Karpas-422 (cell line): ENCODE measurements around the gene SCYL2. TPM values are rescaled to one million over a fixed set of nuclear protein-coding genes. Genes with fewer than 3 reads are reported as not detected.
A peak's percentile ranks its signal among the peaks of the same experiment; 100 is the strongest.

Experiments
- DNase-seq: peaks from one replicate; pipeline ENCODE4 v3.0.0-alpha.2; 2015
- H2AFZ ChIP-seq: fragments of 200-600 bp; sonication (generic); 2 replicates; pipeline ENCODE4 v1.6.1; 2014; ENCODE audit warnings: antibody characterized with exemption, low read length, mixed read lengths
- H3K27ac ChIP-seq: fragments of 200-600 bp; sonication (generic); 2 replicates; pipeline ENCODE4 v1.5.1; 2014; ENCODE audit warnings: mild to moderate bottlenecking, low read length, moderate library complexity
- H3K27me3 ChIP-seq: fragments of 200-600 bp; sonication (generic); 2 replicates; pipeline ENCODE4 v1.6.1; 2014; ENCODE audit warnings: low read length, mixed read lengths
- H3K36me3 ChIP-seq: fragments of 200-600 bp; sonication (generic); 2 replicates; pipeline ENCODE4 v1.6.1; 2014; ENCODE audit warnings: low read length, mixed read lengths; ENCODE audit not compliant: insufficient read depth
- H3K4me1 ChIP-seq: fragments of 200-600 bp; sonication (generic); 2 replicates; pipeline ENCODE4 v1.6.1; 2014; ENCODE audit warnings: mild to moderate bottlenecking, low read length, mixed read lengths
- H3K4me2 ChIP-seq: fragments of 200-600 bp; sonication (generic); 2 replicates; pipeline ENCODE4 v1.6.1; 2014; ENCODE audit warnings: low read length, low read depth, mild to moderate bottlenecking; ENCODE audit not compliant: poor library complexity, severe bottlenecking
- H3K4me3 ChIP-seq: fragments of 200-600 bp; sonication (generic); 2 replicates; pipeline ENCODE4 v1.5.1; 2014; ENCODE audit warnings: mild to moderate bottlenecking, antibody characterized with exemption, low read length, mixed read lengths
- H3K79me2 ChIP-seq: fragments of 200-600 bp; sonication (generic); 2 replicates; pipeline ENCODE4 v1.6.1; 2014; ENCODE audit warnings: mild to moderate bottlenecking, low read length, mixed read lengths
- H3K9ac ChIP-seq: fragments of 200-600 bp; sonication (generic); 2 replicates; pipeline ENCODE4 v1.6.0; 2014; ENCODE audit warnings: low read length
- H3K9me2 ChIP-seq: fragments of 200-600 bp; sonication (generic), shearing (Covaris generic); replicated peaks from 2 replicates; pipeline ENCODE4 v1.6.0; 2014; ENCODE audit warnings: mild to moderate bottlenecking, low read length, moderate library complexity; ENCODE audit not compliant: insufficient read depth
- H3K9me3 ChIP-seq: fragments of 300-700, 200-600 bp; sonication (generic); 2 replicates; pipeline ENCODE4 v1.6.1; 2014; ENCODE audit warnings: low read length, mixed read lengths
- H4K20me1 ChIP-seq: fragments of 200-600 bp; sonication (generic); 2 replicates; pipeline ENCODE4 v1.6.1; 2014; ENCODE audit warnings: mild to moderate bottlenecking, antibody characterized with exemption, low read length, low read depth; ENCODE audit not compliant: insufficient read depth
- total RNA-seq: library from RNA; depleted of rRNA; stranded (reverse); fragments of >200 nt; shearing (Covaris generic); gene quantifications from 2 replicates; pipeline ENCODE4 v1.2.3, GENCODE V29; 2014; ENCODE audit warnings: low replicate concordance

SCYL2 gene
- total RNA-seq, 1 experiment from 2014 or later = 96.2 TPM

- H3K9me2 ChIP-seq = no peaks in the 10 kb centered on the region
- H3K79me2 ChIP-seq = no peaks in the 10 kb centered on the region
- H3K4me2 ChIP-seq = no peak overlapping the region
- H3K4me3 ChIP-seq = no peak overlapping the region
- H3K4me1 ChIP-seq = no peaks in the 10 kb centered on the region
- H2AFZ ChIP-seq = no peak overlapping the region
- H3K9me3 ChIP-seq = no peaks in the 10 kb centered on the region
- H3K36me3 ChIP-seq = no peaks in the 10 kb centered on the region
- no peak overlapping the region for H3K27ac ChIP-seq
- no peaks in the 10 kb centered on the region for H4K20me1 ChIP-seq
- H3K27me3 ChIP-seq = no peaks in the 10 kb centered on the region
- H3K9ac ChIP-seq = no peak overlapping the region
- DNase-seq = no peak
Measured at GRCh38 chr12:100359248-100359647, 92.3 kb downstream of the SCYL2 start.

- Histone ChIP-seq H3K36me3 (no peaks in the 10 kb centered on the region), H3K9me2 (no peaks in the 10 kb centered on the region), H3K27me3 (no peaks in the 10 kb centered on the region), H3K4me2 (no peak overlapping the region), H3K79me2 (no peaks in the 10 kb centered on the region), H3K9ac (no peak overlapping the region), H3K4me1 (no peaks in the 10 kb centered on the region), H2AFZ (no peak overlapping the region), H3K4me3 (no peak overlapping the region), H3K9me3 (no peaks in the 10 kb centered on the region), H3K27ac (no peak overlapping the region), H4K20me1 (no peaks in the 10 kb centered on the region)
- DNase-seq = no peak
Measured at GRCh38 chr12:100359822-100360221, 92.8 kb downstream of the SCYL2 start.

- no peak overlapping the region for H3K4me2 ChIP-seq
Measured at GRCh38 chr12:100360450-100360849, 93.5 kb downstream of the SCYL2 start.

GRCh38 chr12:100364324-100364723 is 97.3 kb downstream of the SCYL2 start:
- H3K9me2 ChIP-seq = no peaks in the 10 kb centered on the region
- H3K27ac ChIP-seq = no peak overlapping the region
- no peak overlapping the region for H3K4me2 ChIP-seq

More at GRCh38 chr12:100360450-100360849, 93.5 kb downstream of the SCYL2 start:
- no peaks in the 10 kb centered on the region for H3K79me2 ChIP-seq
- no peaks in the 10 kb centered on the region for H3K36me3 ChIP-seq
- H3K27me3 ChIP-seq = no peaks in the 10 kb centered on the region
- no peaks in the 10 kb centered on the region for H3K9me2 ChIP-seq
- no peak overlapping the region for H3K4me3 ChIP-seq
- no peak overlapping the region for H3K9ac ChIP-seq
- no peaks in the 10 kb centered on the region for H3K4me1 ChIP-seq
- H2AFZ ChIP-seq = no peak overlapping the region
- H3K9me3 ChIP-seq = no peaks in the 10 kb centered on the region
- H4K20me1 ChIP-seq = no peaks in the 10 kb centered on the region
- no peak overlapping the region for H3K27ac ChIP-seq
- no peak for DNase-seq

GRCh38 chr12:100365411-100365810 is 98.4 kb downstream of the SCYL2 start:
- no peak overlapping the region for H3K4me2 ChIP-seq
- no peak for DNase-seq
- H3K9me3 ChIP-seq = no peaks in the 10 kb centered on the region
- no peaks in the 10 kb centered on the region for H4K20me1 ChIP-seq
- no peak overlapping the region for H3K4me3 ChIP-seq
- H3K36me3 ChIP-seq = no peaks in the 10 kb centered on the region
- no peak overlapping the region for H2AFZ ChIP-seq
- no peaks in the 10 kb centered on the region for H3K79me2 ChIP-seq
- no peaks in the 10 kb centered on the region for H3K27me3 ChIP-seq
- H3K9me2 ChIP-seq = no peaks in the 10 kb centered on the region
- no peak overlapping the region for H3K9ac ChIP-seq
- no peak overlapping the region for H3K27ac ChIP-seq
- no peaks in the 10 kb centered on the region for H3K4me1 ChIP-seq

More at GRCh38 chr12:100364324-100364723, 97.3 kb downstream of the SCYL2 start:
- Histone ChIP-seq H3K36me3 (no peaks in the 10 kb centered on the region), H3K4me1 (no peaks in the 10 kb centered on the region), H3K4me3 (no peak overlapping the region), H3K27me3 (no peaks in the 10 kb centered on the region), H3K9ac (no peak overlapping the region), H2AFZ (no peak overlapping the region), H3K79me2 (no peaks in the 10 kb centered on the region), H3K9me3 (no peaks in the 10 kb centered on the region), H4K20me1 (no peaks in the 10 kb centered on the region)
- DNase-seq = no peak

- H3K27me3 ChIP-seq = no peaks in the 10 kb centered on the region
- no peaks in the 10 kb centered on the region for H3K4me1 ChIP-seq
- H3K79me2 ChIP-seq = no peaks in the 10 kb centered on the region
- no peaks in the 10 kb centered on the region for H4K20me1 ChIP-seq
- no peaks in the 10 kb centered on the region for H3K9me2 ChIP-seq
- DNase-seq = no peak
- H2AFZ ChIP-seq = no peak overlapping the region
- H3K9me3 ChIP-seq = no peaks in the 10 kb centered on the region
- H3K4me2 ChIP-seq = no peak overlapping the region
- no peaks in the 10 kb centered on the region for H3K36me3 ChIP-seq
- H3K4me3 ChIP-seq = no peak overlapping the region
- no peak overlapping the region for H3K9ac ChIP-seq
- no peak overlapping the region for H3K27ac ChIP-seq
Measured at GRCh38 chr12:100368066-100368465, 101.1 kb downstream of the SCYL2 start.

GRCh38 chr12:100371146-100371545 is 104.2 kb downstream of the SCYL2 start:
- Histone ChIP-seq H3K36me3 (no peaks in the 10 kb centered on the region), H3K4me2 (no peak overlapping the region), H3K4me1 (no peaks in the 10 kb centered on the region), H3K9me3 (no peaks in the 10 kb centered on the region), H2AFZ (no peak overlapping the region), H3K4me3 (no peak overlapping the region), H4K20me1 (no peaks in the 10 kb centered on the region), H3K27ac (no peak overlapping the region), H3K9ac (no peak overlapping the region), H3K79me2 (no peaks in the 10 kb centered on the region), H3K27me3 (no peaks in the 10 kb centered on the region), H3K9me2 (no peaks in the 10 kb centered on the region)
- no peak for DNase-seq

GRCh38 chr12:100372853-100373640 is 106.1 kb downstream of the SCYL2 start:
- Histone ChIP-seq H3K9me2 (no peaks in the 10 kb centered on the region), H3K27me3 (no peaks in the 10 kb centered on the region), H3K9ac (no peak overlapping the region), H3K4me1 (no peaks in the 10 kb centered on the region), H3K36me3 (no peaks in the 10 kb centered on the region), H3K27ac (no peak overlapping the region), H2AFZ (0 out of 2 replicates have a peak overlapping the region, but pooled peaks have one; percentile 28), H4K20me1 (no peaks in the 10 kb centered on the region), H3K4me3 (no peak overlapping the region), H3K79me2 (no peaks in the 10 kb centered on the region), H3K4me2 (no peak overlapping the region), H3K9me3 (no peaks in the 10 kb centered on the region)
- no peak for DNase-seq
